HCT116 (cell line): ENCODE results near the gene TICRR. TPM values are rescaled to one million over a fixed set of nuclear protein-coding genes. Genes with fewer than 3 reads are reported as not detected.
A peak's percentile ranks its signal among the peaks of the same experiment; 100 is the strongest.

Experiments
- ATAC-seq: fragments of 200-7000 bp; cut with Tn5 transposase; 2 replicates; pipeline ENCODE4 v1.9.1; 2020; ENCODE audit warnings: mild to moderate bottlenecking, moderate library complexity
- BruUV-seq: library from RNA; stranded (reverse); fragments of 400-500 nt; replicated peaks from 2 replicates; lab custom pipeline; 2021; lab: Mats Ljungman, UMichigan
- CTCF ChIA-PET: fragments of 300-600 bp; sonication (Branson Sonifier 250); formaldehyde crosslinking; loops from one replicate; lab custom pipeline; 2021; ENCODE audit warnings: antibody characterized with exemption; lab: Charles Lee
- POLR2A ChIA-PET: fragments of 300-600, 350-600 bp; sonication (Branson Sonifier 250); formaldehyde crosslinking; loops from one replicate; lab custom pipeline; 2021; ENCODE audit warnings: antibody characterized with exemption; lab: Charles Lee
- RAD21 ChIA-PET, 2 experiments: fragments of 300-600 bp; sonication (Branson Sonifier 250); formaldehyde crosslinking; loops; one replicate each; lab custom pipeline; 2023; ENCODE audit warnings: low total read pairs in 2 of 2; ENCODE audit not compliant: uncharacterized antibody in 2 of 2, unreplicated experiment in 2 of 2, low non-redundant PET in 1 of 2; lab: Charles Lee
- DNase-seq: peaks from one replicate; pipeline ENCODE4 v3.0.0-alpha.2; 2010; ENCODE audit warnings: low read depth, low spot score
- H2AFZ ChIP-seq: fragments of 200-600 bp; shearing (Covaris generic), sonication (generic); 2 replicates; pipeline ENCODE4 v1.6.1; 2017; ENCODE audit warnings: low read depth, mixed run types, mixed read lengths, antibody characterized with exemption, low read length; ENCODE audit not compliant: poor library complexity, severe bottlenecking
- H3K27ac ChIP-seq: 2 replicates; pipeline ENCODE4 v1.5.1; 2012; ENCODE audit warnings: low read depth, low read length
- H3K27me3 ChIP-seq: fragments of 200-600 bp; sonication (generic); 2 replicates; pipeline ENCODE4 v1.6.1; 2016; ENCODE audit warnings: mixed run types, low read length, mixed read lengths; ENCODE audit not compliant: insufficient read depth
- H3K36me3 ChIP-seq, 2 experiments: fragments of 200-500 bp in 1 of 2; fragments of 200-600 bp in 1 of 2; sonication (Bioruptor generic) in 1 of 2; sonication (generic) in 1 of 2; 2 replicates each; pipeline versions ENCODE4 v1.5.1 to v1.6.1; 2014 to 2016; ENCODE audit warnings: low read length in 2 of 2, inconsistent platforms in 1 of 2, mixed read lengths in 1 of 2, mixed run types in 1 of 2; ENCODE audit not compliant: insufficient read depth in 2 of 2, control insufficient read depth in 1 of 2
- H3K4me1 ChIP-seq, 2 experiments: fragments of 200-600 bp in 1 of 2; sonication (generic) in 1 of 2; 2 replicates each; pipeline versions ENCODE4 v1.5.1 to v1.6.1; 2012 to 2017; ENCODE audit warnings: low read length in 2 of 2, inconsistent platforms in 1 of 2, mild to moderate bottlenecking in 1 of 2, mixed read lengths in 1 of 2, mixed run types in 1 of 2, moderate library complexity in 1 of 2; ENCODE audit not compliant: insufficient read depth in 2 of 2, control insufficient read depth in 1 of 2
- H3K4me2 ChIP-seq: fragments of 200-600 bp; sonication (generic); 2 replicates; pipeline ENCODE4 v1.6.1; 2017; ENCODE audit warnings: mixed run types, low read length, mixed read lengths
- H3K4me3 ChIP-seq, 2 experiments: fragments of 200-600 bp in 1 of 2; sonication (generic) in 1 of 2; replicated peaks in 1 of 2; 2 replicates each; pipeline ENCODE4 v1.5.1; 2011 to 2016; ENCODE audit warnings: low read length in 2 of 2, control low read depth in 1 of 2, low read depth in 1 of 2, mild to moderate bottlenecking in 1 of 2, mixed read lengths in 1 of 2, mixed run types in 1 of 2
- H3K79me2 ChIP-seq: fragments of 200-600 bp; sonication (generic); 2 replicates; pipeline ENCODE4 v1.6.1; 2017; ENCODE audit warnings: mild to moderate bottlenecking, mixed run types, low read length, moderate library complexity, mixed read lengths; ENCODE audit not compliant: insufficient read depth
- H3K9ac ChIP-seq: fragments of 200-600 bp; sonication (generic); 2 replicates; pipeline ENCODE4 v1.6.1; 2016; ENCODE audit warnings: low read length, mixed read lengths
- H3K9me2 ChIP-seq: fragments of 200-600 bp; sonication (generic), shearing (Covaris generic); 2 replicates; pipeline ENCODE4 v1.6.1; 2017; ENCODE audit warnings: mixed run types, mild to moderate bottlenecking, moderate library complexity; ENCODE audit not compliant: insufficient read depth
- H3K9me3 ChIP-seq, 2 experiments: fragments of 200-500 bp in 1 of 2; fragments of 200-600 bp in 1 of 2; sonication (Bioruptor generic) in 1 of 2; sonication (generic) in 1 of 2; 2 replicates each; pipeline ENCODE4 v1.6.1; 2014 to 2017; ENCODE audit warnings: low read length in 2 of 2, mixed read lengths in 2 of 2, inconsistent platforms in 1 of 2, low read depth in 1 of 2, mild to moderate bottlenecking in 1 of 2, mixed run types in 1 of 2, moderate library complexity in 1 of 2; ENCODE audit not compliant: control insufficient read depth in 1 of 2, insufficient read depth in 1 of 2
- H4K20me1 ChIP-seq: fragments of 200-600 bp; sonication (generic), shearing (Covaris generic); 2 replicates; pipeline ENCODE4 v1.6.1; 2017; ENCODE audit warnings: mixed run types, mild to moderate bottlenecking, moderate library complexity; ENCODE audit not compliant: insufficient read depth
- CBX3 ChIP-seq: IDR thresholded peaks from 2 replicates; pipeline ENCODE4 v1.6.1; 2012; ENCODE audit warnings: low read depth
- POLR2A ChIP-seq: IDR thresholded peaks from 2 replicates; pipeline ENCODE4 v1.7.0; 2011; ENCODE audit warnings: borderline replicate concordance; ENCODE audit not compliant: insufficient read depth, insufficient read length; ENCODE audit errors: extremely low read depth
- POLR2AphosphoS5 ChIP-seq: IDR thresholded peaks from 2 replicates; pipeline ENCODE4 v1.6.1; 2011; ENCODE audit warnings: mild to moderate bottlenecking, low read depth, low read length, moderate library complexity
- SIN3A ChIP-seq: IDR thresholded peaks from 2 replicates; pipeline ENCODE4 v1.6.1; 2012; ENCODE audit warnings: low read depth
- SRF ChIP-seq: IDR thresholded peaks from 2 replicates; pipeline ENCODE4 v1.6.1; 2012; ENCODE audit warnings: low read depth
- YY1 ChIP-seq: IDR thresholded peaks from 2 replicates; pipeline ENCODE4 v1.6.1; 2011; ENCODE audit warnings: low read length, low read depth, moderate library complexity, mild to moderate bottlenecking; ENCODE audit not compliant: insufficient replicate concordance; ENCODE audit errors: extremely low read depth
- ZNF274 ChIP-seq: fragments of 200-500 bp; sonication (Bioruptor generic); IDR thresholded peaks from 2 replicates; pipeline ENCODE4 v1.6.1; 2014; ENCODE audit warnings: mild to moderate bottlenecking, low read depth, low read length, inconsistent platforms
- intact Hi-C: fragments of 100-400 bp; cut with micrococcal nuclease; formaldehyde crosslinking; loops from 2 replicates; pipeline ENCODE4 v1.10.0; 2022
- total RNA-seq: library from RNA; stranded (reverse); gene quantifications from one replicate; pipeline ENCODE4 v1.2.1, GENCODE V29; 2021; ENCODE audit not compliant: unreplicated experiment
- TF ChIP-seq, protein P1 (sequence below): IDR thresholded peaks from 2 replicates; pipeline ENCODE4 v1.6.1; 2012
- TF ChIP-seq, protein P2 (sequence below): IDR thresholded peaks from 2 replicates; pipeline ENCODE4 v1.6.1; 2011; ENCODE audit warnings: mild to moderate bottlenecking, low read length, moderate library complexity; ENCODE audit not compliant: insufficient replicate concordance; ENCODE audit errors: extremely low read depth
- TF ChIP-seq, protein P3 (sequence below), 3 experiments: fragments of 200-600 bp in 1 of 3; sonication (generic) in 1 of 3; IDR thresholded peaks in 2 of 3; conservative IDR thresholded peaks in 1 of 3; 2 replicates each; pipeline ENCODE4 v1.5.1; 2012 to 2017; ENCODE audit warnings: low read depth in 2 of 3, low read length in 2 of 3, antibody characterized with exemption in 1 of 3, borderline replicate concordance in 1 of 3, control low read depth in 1 of 3, mild to moderate bottlenecking in 1 of 3, mixed read lengths in 1 of 3, mixed run types in 1 of 3, moderate library complexity in 1 of 3; ENCODE audit not compliant: insufficient read depth in 1 of 3

Gene TICRR
- total RNA-seq, 1 experiment from 2014 or later: 24.8 TPM

DNA sequence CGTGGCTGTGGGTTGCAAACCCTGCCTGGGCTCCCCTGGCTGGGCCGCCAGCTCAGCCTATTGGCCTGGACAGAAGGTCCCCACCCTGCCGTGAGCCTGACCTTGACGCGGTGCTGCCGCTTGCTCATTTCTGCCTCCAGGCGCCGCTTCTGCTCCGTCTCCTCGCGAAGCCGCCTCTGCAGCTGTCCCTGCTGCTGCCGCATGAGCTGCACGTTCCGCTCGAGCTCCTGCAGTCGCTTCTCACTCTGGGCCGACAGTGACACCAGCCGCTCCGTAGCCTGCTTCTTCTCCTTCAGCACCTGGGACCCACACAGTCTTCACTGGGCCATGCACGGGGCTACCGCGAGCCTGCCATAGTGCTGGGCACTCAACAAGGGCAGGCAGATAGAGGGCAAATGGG is 58.3 kb downstream of the TICRR start:
- Histone ChIP-seq H3K27ac (no peak overlapping the region), H3K4me1 (no peaks in the 10 kb centered on the region), H3K4me2 (no peak overlapping the region), H2AFZ (no peak overlapping the region), H4K20me1 (no peaks in the 10 kb centered on the region), H3K4me3 (no peak overlapping the region), H3K36me3 (peaks cover 15 to 20% of the 10 kb centered on the region in 2 experiments; a peak in 3 of 4 replicates)
- no peak for DNase-seq
- ChIA-PET RAD21 (no interaction called here), POLR2A (no interaction called here), CTCF (no interaction called here)
- 0 out of 2 replicates have a peak, but pooled peaks have one; percentile 6 for ATAC-seq
- no TSS peak for BruUV-seq
- intact Hi-C loops: no loop called here
- TF ChIP-seq, protein P1, sequence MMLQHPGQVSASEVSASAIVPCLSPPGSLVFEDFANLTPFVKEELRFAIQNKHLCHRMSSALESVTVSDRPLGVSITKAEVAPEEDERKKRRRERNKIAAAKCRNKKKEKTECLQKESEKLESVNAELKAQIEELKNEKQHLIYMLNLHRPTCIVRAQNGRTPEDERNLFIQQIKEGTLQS: no peak
- TF ChIP-seq POLR2AphosphoS5 (no peak), CBX3 (no peak), ZNF274 (no peak), POLR2A (no peak)
- TF ChIP-seq, all 23 proteins: peak for 0
- H3K9me3 ChIP-seq: no peaks in the 10 kb centered on the region
- H3K9ac ChIP-seq: no peak overlapping the region
- H3K27me3 ChIP-seq: no peaks in the 10 kb centered on the region
- H3K79me2 ChIP-seq: no peaks in the 10 kb centered on the region
- H3K9me2 ChIP-seq: no peaks in the 10 kb centered on the region

DNA sequence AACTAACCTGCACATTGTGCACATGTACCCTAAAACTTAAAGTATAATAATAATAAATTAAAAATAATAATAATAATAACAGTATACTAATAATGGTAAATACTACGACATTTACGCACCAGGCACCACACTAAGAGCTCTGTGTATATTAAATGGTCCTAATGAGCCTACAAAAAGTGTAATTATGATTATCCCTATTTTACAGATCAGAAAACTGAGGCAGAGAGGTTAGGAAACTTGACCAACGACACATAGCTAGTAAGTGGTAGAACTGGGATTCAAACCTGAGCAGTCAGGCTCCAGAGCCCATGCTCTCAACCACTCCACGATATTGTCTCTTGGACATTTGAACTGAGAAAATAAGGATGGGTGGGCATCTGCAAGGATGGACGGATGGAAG is 65.0 kb downstream of the TICRR start:
- ChIA-PET CTCF (no interaction called here), RAD21 (no interaction called here)
- ATAC-seq: no peak

More for the DNA sequence above, 65.0 kb downstream of the TICRR start:
- Histone ChIP-seq H3K4me1 (no peaks in the 10 kb centered on the region), H2AFZ (no peak overlapping the region), H3K27me3 (no peaks in the 10 kb centered on the region), H3K27ac (no peak overlapping the region), H3K4me3 (no peak overlapping the region), H3K36me3 (no peaks in the 10 kb centered on the region), H4K20me1 (no peaks in the 10 kb centered on the region), H3K79me2 (no peaks in the 10 kb centered on the region), H3K9ac (no peak overlapping the region), H3K9me3 (no peaks in the 10 kb centered on the region), H3K4me2 (no peak overlapping the region), H3K9me2 (no peaks in the 10 kb centered on the region)
- no peak for TF ChIP-seq YY1
- TF ChIP-seq, protein P2, sequence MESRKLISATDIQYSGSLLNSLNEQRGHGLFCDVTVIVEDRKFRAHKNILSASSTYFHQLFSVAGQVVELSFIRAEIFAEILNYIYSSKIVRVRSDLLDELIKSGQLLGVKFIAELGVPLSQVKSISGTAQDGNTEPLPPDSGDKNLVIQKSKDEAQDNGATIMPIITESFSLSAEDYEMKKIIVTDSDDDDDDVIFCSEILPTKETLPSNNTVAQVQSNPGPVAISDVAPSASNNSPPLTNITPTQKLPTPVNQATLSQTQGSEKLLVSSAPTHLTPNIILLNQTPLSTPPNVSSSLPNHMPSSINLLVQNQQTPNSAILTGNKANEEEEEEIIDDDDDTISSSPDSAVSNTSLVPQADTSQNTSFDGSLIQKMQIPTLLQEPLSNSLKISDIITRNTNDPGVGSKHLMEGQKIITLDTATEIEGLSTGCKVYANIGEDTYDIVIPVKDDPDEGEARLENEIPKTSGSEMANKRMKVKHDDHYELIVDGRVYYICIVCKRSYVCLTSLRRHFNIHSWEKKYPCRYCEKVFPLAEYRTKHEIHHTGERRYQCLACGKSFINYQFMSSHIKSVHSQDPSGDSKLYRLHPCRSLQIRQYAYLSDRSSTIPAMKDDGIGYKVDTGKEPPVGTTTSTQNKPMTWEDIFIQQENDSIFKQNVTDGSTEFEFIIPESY: no peak
- TF ChIP-seq, protein P3, sequence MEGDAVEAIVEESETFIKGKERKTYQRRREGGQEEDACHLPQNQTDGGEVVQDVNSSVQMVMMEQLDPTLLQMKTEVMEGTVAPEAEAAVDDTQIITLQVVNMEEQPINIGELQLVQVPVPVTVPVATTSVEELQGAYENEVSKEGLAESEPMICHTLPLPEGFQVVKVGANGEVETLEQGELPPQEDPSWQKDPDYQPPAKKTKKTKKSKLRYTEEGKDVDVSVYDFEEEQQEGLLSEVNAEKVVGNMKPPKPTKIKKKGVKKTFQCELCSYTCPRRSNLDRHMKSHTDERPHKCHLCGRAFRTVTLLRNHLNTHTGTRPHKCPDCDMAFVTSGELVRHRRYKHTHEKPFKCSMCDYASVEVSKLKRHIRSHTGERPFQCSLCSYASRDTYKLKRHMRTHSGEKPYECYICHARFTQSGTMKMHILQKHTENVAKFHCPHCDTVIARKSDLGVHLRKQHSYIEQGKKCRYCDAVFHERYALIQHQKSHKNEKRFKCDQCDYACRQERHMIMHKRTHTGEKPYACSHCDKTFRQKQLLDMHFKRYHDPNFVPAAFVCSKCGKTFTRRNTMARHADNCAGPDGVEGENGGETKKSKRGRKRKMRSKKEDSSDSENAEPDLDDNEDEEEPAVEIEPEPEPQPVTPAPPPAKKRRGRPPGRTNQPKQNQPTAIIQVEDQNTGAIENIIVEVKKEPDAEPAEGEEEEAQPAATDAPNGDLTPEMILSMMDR (IDR thresholded peaks at IDR 0.05 in 2 of 3, conservative IDR thresholded peaks at IDR 0.05 in 1 of 3; ENCODE audit: borderline replicate concordance in 1 of 3, insufficient read depth in 1 of 3, low read depth in 2 of 3, low read length in 2 of 3): no peak
- TF ChIP-seq POLR2A: no peak
- TF ChIP-seq SRF: no peak
- TF ChIP-seq SIN3A: no peak
- intact Hi-C loops: no loop called here
- no peak for DNase-seq
- POLR2A ChIA-PET: no interaction called here
- no TSS peak for BruUV-seq
